GM21515 (cell line): ENCODE results near the gene NGFR.

Source experiments
- ATAC-seq: cut with Tn5 transposase; IDR thresholded peaks from one replicate; pipeline ENCODE4 v1.9.1; 2021; ENCODE audit not compliant: unreplicated experiment

NGFR gene

GRCh38 chr17:49494986-49495841 is at the start of gene NGFR:
NGFR (plus strand) TSS chr17:49495293; CDS start chr17:49495418, 125 bp downstream.
- no peak for ATAC-seq

GRCh38 chr17:49445591-49445990 is 49.5 kb upstream of the NGFR start:
- ATAC-seq = no peak

GRCh38 chr17:49447628-49448302 is 47.3 kb upstream of the NGFR start:
- no peak for ATAC-seq

DNA sequence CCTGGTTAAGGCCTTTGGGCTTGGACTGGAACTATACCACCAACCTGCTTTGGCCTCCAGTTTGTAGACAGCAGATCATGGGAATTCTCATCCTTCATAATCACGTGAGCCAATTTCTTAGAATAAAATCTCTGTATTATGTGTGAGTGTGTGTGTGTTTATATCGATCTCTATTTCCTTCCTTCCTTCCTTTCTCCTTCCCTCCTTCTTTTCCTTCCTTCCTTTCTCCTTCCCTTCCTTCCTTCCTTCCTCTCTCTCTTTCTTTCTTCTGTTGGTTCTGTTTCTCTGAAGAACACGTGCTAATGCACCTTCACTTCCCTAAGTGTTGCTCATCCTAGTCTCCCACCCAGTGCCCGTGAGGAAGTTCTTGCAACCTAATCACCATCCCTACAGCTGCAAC is 44.9 kb upstream of the NGFR start:
- no peak for ATAC-seq

DNA sequence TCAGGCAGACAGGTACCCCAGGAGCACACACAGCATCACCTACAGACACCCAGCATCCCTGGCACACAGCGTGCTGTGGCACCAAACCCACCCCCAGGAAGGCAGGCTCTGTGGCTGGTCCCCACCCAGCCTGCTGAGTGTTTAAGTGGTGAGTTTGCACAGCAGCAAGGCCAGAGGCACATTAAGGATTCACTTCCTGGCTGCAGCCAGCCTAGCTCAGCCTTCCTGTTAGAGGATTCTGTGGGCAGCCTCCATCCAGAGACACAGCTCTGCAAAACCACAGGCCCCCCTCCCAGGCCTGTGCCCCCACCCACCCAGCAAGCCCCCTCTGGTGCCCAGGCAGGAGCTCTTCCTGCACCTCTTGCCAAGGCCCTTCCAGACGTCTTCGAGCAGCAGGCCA is 44.4 kb upstream of the NGFR start:
- ATAC-seq = no peak

DNA sequence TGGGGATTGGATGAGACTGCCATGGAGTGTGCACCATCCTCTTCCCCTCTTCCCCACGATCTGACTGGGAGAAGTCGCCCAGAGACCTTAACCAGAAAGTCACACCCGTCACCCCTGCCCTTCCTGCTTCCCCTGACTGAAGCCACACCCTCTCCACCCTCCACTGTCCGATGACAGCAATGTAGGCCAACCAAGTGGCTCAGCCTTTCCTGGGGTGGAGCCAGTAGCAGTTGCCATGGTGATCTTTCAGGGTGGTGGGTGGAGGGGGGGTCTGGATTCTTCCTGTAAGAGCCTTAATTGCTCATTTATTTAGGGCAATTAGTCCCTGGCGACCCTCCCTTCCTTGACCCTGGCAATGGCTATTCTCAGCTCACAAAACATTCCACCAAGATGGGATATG is 42.9 kb upstream of the NGFR start:
- no peak for ATAC-seq

DNA sequence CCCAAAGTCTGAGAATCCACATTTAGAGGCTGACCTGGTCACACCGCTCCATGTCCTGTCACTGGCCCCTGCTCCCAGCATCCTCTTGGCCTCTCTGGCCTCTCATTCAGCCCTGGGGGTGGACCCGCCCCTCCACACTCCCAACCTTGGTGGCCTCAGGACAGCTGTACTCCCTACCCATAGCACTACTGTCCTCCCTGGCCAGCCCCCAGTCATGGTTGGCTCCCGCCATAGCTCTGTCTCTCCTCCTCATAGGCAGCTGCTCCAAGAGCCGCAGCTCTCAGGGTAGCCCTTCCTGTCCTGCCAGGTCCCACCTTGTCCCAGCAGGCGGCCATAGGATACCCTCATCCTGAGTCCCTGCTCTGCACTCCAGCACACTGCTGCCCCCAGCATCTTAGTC is 42.4 kb upstream of the NGFR start:
- ATAC-seq = no peak

DNA sequence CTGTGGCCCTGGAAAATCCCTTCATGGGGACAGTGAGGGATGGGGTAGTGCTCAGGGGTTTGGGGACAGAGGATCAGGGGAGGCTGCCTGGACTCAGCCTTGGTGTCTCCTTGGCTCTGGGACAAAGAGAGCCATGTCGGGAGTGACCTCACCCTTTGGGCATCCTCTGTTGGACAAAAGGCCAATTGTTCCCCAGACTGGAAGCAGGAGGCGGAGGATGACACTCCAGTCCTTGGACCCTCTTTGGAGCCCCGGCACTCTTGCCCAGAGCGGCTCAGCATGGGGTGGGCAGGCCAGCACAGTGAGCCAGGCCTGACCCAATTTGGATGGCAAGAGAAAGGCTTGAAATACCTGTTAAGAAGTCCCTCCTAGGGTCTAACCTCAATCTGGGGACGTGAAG is 41.0 kb upstream of the NGFR start:
- no peak for ATAC-seq

DNA sequence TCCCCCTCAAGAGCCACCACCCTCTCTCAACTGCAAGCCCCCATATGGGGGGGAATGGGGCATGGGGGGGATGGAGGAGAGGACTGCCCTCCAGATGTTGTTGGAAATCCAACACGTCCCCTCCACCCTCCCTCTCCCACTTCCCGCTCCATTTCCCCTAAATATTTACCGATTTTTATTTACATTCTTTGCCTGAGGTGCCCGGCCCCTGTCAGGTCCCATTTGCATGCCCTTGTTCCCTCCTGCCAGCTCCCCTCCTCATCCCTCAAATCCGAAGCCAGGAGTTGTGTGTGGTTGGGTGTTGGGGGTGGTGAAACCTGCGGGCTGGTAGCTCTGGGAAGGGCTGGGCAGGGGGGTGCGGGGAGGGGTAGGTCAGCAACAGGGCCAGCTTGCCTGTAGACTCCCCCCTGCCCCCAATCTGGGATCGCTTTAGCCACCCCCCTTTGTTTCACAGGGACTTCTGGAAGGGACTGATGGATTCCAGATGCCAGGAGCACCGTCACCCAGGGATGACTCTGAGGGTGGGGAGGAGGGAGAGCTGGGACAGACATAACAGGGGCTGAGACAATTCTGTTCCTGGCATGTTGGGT is 39.7 kb upstream of the NGFR start:
- ATAC-seq = no peak

DNA sequence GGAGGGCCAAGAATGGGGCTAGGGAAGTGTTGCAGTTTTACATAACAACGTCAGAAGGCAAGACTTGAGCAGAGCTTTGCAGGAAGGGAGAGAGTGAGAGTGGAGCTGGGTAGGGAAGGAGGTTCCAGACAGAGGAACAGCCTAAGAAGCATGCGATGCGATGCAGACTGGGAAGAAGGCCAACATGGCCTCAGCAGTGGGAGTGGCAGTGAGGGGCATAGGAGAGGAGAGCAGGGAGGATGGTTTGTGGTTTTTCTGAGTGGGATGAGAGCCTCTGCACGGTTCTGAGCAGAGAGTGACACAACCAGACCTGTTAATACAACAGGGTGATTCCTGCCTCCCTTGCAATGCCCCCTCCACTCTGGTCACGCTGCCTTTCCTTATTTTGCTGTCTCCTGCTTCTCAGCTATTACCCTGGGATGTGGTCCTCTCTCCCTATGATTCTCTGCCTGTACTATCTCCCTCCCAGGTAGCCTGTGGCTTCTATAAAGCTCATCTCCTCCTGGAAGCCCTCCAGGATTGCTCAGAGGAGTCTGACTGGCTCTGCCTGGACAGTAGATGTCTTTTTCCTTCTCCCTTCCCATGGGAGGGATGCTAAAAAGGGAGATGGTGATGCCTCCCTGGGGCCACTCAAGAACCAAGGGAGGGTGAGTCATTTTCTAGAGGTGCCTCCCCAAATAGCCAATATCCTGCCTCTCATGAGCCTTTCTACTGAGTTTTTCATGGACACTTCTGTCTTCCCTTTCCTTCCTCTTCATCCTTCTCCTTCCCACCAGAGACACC is 38.7 kb upstream of the NGFR start:
- ATAC-seq = no peak

- ATAC-seq = no peak
Measured at GRCh38 chr17:49457564-49458535, 37.2 kb upstream of the NGFR start.

- no peak for ATAC-seq
Measured at GRCh38 chr17:49459401-49459984, 35.6 kb upstream of the NGFR start.

DNA sequence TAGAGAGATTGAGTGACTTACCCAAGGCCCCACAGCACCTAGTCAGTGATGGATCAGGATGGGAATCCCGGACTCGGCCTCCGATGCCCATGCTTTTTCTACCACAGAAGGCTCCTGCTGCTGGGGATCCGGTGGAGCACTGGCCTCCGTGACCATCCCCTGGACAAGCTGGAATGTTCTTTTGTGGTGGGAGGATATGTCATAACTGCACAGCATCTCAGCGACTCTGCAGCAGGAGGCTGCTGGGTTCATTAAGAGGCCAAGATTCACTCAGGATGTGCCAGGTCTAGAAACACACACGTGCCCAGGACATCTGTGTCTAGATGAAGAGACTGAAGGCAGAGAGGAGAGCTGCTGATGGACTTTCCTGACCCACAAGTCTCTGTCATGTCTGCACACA is 34.7 kb upstream of the NGFR start:
- no peak for ATAC-seq

DNA sequence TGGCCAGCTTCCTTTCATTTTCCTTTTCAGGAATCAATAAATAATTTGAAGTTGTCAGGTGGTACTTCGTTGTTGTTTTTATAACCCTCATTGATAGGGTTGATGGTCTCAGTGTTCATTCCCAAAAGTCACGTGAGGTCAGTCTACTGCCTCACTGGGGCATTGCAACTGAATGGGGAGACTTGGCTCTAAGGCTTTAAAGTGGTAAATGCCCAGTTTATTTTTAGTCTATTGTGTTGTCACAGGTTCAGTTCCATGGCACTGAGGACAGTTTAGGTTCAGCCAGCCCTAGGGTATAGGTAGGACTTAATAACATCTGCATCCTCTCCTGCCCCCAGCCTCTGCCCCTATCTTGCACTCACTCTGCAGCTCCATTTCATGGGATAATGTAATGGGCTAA is 33.5 kb upstream of the NGFR start:
- no peak for ATAC-seq

DNA sequence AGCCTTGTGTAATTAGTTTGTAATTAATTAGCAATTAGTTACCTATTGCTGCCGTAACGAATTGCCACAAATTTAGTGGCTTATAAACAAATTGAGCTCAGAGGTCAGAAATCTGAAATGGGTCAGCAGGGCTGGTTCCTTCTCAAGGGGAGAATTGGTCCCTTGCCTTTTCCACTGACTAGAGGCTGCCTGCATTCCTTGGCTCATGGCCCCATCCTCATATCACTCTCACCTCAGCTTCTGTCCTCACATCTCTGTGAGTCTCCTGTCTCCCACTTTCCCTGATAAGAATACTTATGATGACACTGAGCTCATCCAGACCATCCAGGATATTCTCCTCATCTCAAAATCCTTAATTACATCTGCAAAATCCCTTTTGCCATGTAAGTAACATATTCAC is 31.0 kb upstream of the NGFR start:
- ATAC-seq = no peak

DNA sequence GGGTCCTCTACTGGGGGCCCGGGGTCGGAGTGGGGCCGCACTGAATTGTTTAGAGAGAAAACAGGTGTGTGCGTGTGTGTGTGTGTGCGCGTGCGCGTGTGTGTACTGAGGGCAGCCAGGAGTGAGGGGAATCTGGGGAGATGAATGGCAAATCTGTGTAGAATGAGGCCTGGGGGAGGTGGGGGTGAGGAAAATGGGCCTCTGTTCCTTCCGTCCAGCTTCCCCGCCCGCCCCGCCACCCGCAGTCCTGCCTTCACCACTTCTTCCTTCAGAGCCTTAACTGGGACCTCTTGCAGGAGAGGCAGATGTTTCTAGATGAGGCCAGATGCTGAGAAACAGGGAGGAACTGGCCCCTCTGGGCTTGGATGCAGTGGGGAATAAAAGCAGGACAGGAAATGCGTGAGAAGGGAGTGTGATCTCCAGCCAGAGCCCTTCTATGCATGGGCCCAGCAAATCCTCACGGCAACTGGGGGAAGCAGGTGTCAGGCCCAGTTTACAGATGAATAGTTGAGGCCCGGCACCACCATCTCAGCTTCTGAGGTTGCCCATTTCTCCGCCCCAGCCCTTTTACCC is 29.7 kb upstream of the NGFR start:
- no peak for ATAC-seq

DNA sequence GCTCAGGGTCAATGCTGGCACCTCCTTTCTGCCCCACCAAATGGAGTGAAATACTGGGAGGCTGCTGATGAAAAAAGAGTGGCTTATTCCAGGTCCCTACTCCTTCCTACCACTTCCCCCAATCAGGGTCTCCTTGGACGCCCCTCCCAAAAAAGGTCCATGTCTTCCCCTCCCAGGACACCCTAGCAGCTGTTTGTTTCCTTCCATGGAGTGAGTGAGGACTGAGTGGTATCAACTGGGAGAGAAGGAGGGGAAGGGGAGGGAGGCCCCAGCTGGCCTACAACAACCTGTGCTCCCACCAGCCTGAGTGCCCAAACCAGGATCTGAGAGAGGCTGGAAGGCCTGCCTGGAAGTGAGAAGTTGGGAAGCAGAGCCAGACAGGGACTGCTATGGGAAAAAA is 28.7 kb upstream of the NGFR start:
- no peak for ATAC-seq

DNA sequence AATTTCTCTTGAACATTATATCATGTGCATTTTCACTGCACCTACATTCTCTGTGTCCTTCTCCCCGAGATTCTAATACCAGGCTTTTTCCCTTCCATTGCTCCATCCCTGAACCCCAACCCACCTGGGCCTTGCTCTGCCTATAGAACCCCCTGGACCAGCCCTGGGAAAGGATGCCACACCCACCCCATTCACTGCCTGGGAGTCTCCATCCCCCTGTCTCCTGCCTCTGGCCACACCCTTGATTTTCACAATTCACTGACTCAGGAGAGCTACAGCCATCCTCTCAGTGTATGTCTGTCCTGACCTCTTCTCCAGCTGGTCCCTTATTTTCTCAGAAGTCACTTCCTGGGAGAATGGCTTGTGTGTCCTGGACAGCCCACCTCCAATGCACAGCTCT is 27.9 kb upstream of the NGFR start:
- ATAC-seq = no peak

GRCh38 chr17:49468811-49469385 is 26.2 kb upstream of the NGFR start:
- no peak for ATAC-seq
